Measurements from ENCODE around the gene RAP1B. TPM values are rescaled to one million over a fixed set of nuclear protein-coding genes. Genes with fewer than 3 reads are reported as not detected.

Gene RAP1B
- total RNA-seq, 1 donor from 2014 or later: 158 TPM

DNA sequence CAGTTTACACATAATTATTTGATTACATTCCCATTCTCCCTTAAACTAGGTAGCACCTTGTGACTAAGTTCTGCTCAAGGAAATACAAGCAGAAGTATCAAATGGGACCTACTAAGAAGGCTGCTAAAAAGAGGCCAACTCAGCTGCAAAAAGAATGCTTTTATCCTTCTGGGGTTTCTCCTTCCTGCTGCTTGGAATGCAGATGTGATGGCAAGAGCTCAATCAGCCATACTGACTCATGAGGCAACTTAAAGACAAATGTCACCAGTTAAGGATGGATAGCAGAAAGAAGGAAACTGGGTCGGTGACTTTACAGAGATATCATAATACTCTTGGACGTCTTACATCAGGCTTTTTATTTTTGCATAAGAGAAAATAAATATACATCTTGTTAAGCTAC, 38.0 kb upstream of the RAP1B start:
- TF ChIP-seq, protein P1, sequence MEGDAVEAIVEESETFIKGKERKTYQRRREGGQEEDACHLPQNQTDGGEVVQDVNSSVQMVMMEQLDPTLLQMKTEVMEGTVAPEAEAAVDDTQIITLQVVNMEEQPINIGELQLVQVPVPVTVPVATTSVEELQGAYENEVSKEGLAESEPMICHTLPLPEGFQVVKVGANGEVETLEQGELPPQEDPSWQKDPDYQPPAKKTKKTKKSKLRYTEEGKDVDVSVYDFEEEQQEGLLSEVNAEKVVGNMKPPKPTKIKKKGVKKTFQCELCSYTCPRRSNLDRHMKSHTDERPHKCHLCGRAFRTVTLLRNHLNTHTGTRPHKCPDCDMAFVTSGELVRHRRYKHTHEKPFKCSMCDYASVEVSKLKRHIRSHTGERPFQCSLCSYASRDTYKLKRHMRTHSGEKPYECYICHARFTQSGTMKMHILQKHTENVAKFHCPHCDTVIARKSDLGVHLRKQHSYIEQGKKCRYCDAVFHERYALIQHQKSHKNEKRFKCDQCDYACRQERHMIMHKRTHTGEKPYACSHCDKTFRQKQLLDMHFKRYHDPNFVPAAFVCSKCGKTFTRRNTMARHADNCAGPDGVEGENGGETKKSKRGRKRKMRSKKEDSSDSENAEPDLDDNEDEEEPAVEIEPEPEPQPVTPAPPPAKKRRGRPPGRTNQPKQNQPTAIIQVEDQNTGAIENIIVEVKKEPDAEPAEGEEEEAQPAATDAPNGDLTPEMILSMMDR (IDR thresholded peaks at IDR 0.05): no peak
- Histone ChIP-seq H3K27ac (no peak overlapping the region), H3K4me1 (no peaks in the 10 kb centered on the region), H3K9me3 (no peaks in the 10 kb centered on the region), H3K27me3 (no peaks in the 10 kb centered on the region), H3K4me3 (no peak overlapping the region), H3K36me3 (no peaks in the 10 kb centered on the region)
- ATAC-seq (no peak), DNase-seq (no peak)
- intact Hi-C loops (cut with DNase I): no loop called here

DNA sequence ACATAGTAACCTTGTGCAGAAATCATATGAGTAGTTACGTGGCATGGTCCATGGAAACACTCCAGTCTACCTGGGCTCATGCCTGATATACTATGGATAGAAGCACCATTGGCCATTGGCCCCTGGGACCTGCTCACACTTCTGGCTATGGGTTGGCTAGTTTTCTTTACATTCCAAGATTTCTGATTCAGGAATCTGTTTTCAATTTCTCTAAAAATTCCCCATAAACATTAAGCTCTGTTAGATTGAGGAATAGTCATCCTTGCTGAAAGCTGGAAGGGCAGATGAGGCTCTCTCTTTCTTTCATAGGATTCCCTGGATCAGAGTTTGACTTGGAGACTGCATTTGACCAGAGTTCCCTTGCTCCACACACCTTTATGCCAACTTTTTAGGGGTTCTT, 37.3 kb upstream of the RAP1B start:
- Histone ChIP-seq H3K4me1 (no peaks in the 10 kb centered on the region), H3K4me3 (no peak overlapping the region), H3K9me3 (no peaks in the 10 kb centered on the region), H3K27ac (no peak overlapping the region), H3K27me3 (no peaks in the 10 kb centered on the region), H3K36me3 (no peaks in the 10 kb centered on the region)
- DNase-seq: no peak
- TF ChIP-seq, protein P1 (IDR thresholded peaks at IDR 0.05): no peak
- intact Hi-C loops (cut with DNase I): no loop called here
- no peak for ATAC-seq

DNA sequence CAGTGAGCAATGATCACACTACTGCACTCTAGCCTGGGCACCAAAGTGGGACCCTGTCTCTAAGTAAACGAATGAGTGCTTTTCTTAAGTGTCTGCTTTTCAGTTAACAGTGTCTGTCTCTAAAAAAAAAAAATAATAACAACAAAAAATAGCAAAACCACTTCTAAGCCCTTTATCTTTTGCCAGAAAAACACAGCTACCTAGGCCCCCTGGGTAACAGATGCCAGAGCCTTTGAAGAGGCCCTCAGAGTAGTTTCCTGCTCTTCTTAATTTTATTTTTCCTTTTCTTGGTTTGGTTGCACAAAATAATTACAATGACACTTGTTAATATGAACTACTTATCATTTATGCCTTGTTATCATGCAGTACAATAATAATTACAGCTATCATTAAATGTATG, 32.8 kb upstream of the RAP1B start:
- no peak for ATAC-seq
- Histone ChIP-seq H3K4me3 (no peak overlapping the region), H3K9me3 (no peaks in the 10 kb centered on the region), H3K4me1 (no peaks in the 10 kb centered on the region), H3K36me3 (no peaks in the 10 kb centered on the region), H3K27me3 (no peaks in the 10 kb centered on the region), H3K27ac (no peak overlapping the region)
- intact Hi-C loops (cut with DNase I): no loop called here
- no peak for DNase-seq
- TF ChIP-seq, protein P1 (IDR thresholded peaks at IDR 0.05): no peak

DNA sequence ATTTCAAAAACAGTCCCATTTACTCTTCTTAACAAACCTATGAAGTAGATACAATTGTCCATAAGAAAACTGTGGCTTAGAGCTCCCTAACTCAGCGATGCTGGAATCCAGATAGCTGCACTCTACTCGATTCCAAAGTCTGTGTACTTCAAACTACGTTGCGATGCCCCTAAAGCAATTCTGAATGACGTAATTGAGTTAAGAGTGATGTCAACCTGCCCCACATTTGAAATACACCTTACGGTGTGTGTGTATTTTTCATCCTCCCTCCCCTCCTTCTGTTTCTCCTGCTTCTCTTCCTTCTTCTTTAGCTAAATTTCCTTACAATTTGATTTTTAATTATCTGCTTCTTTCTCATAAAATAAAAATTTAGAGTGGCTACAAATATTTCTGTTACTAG, 31.9 kb upstream of the RAP1B start:
- DNase-seq (no peak), ATAC-seq (no peak)
- TF ChIP-seq, protein P1 (IDR thresholded peaks at IDR 0.05): no peak
- intact Hi-C loops (cut with DNase I): no loop called here
- H3K4me3 ChIP-seq: no peak overlapping the region
- H3K27me3 ChIP-seq: no peaks in the 10 kb centered on the region
- H3K36me3 ChIP-seq: no peaks in the 10 kb centered on the region
- no peaks in the 10 kb centered on the region for H3K4me1 ChIP-seq
- no peak overlapping the region for H3K27ac ChIP-seq
- H3K9me3 ChIP-seq: no peaks in the 10 kb centered on the region

DNA sequence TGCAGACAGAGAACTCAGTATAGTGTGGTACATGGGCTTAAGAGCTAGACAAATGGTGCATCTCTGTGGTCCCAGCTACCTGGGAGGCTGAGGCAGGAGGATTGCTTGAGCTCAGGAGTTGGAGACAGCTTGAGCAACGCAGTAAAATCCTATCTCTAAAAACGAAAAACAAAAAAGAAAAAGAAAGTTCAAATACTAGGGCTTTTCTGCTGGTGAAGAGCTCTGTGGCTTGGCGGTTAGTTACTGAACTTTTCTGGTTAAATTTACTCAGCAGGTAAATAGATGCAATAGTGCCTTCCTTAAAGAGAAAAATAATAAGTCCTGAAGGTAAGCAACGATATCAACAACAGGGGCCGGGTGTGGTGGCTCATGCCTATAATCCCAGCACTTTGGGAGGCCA, 31.4 kb upstream of the RAP1B start:
- H3K27me3 ChIP-seq: no peaks in the 10 kb centered on the region
- no peaks in the 10 kb centered on the region for H3K4me1 ChIP-seq
- H3K36me3 ChIP-seq: no peaks in the 10 kb centered on the region
- no peak overlapping the region for H3K4me3 ChIP-seq
- intact Hi-C loops (cut with DNase I): no loop called here
- TF ChIP-seq, protein P1 (IDR thresholded peaks at IDR 0.05): no peak
- no peak for ATAC-seq
- no peak for DNase-seq
- H3K9me3 ChIP-seq: no peaks in the 10 kb centered on the region
- no peak overlapping the region for H3K27ac ChIP-seq

DNA sequence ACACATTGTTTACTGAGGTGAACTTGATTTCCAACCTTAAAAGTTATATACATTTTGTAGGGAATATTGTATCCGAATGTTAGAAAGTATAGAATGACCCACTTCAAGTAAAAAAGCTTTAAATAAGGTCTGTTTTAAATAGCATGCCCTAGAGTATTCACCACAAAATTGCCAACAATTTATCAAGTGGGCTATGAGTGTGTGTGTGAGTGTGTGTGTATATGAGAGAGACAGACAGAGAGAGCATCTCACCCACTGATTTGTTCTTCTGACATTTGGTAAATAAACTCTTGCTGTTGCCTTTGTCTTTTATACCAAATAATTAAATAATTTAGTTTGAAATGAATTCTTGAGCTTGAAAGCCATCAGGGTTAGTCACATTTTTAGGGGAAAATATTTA, 29.8 kb upstream of the RAP1B start:
- H3K27ac ChIP-seq: no peak overlapping the region
- H3K9me3 ChIP-seq: no peaks in the 10 kb centered on the region
- no peak overlapping the region for H3K4me3 ChIP-seq
- intact Hi-C loops (cut with DNase I): no loop called here
- no peaks in the 10 kb centered on the region for H3K4me1 ChIP-seq
- ATAC-seq: no peak
- DNase-seq: no peak
- no peaks in the 10 kb centered on the region for H3K27me3 ChIP-seq
- TF ChIP-seq, protein P1 (IDR thresholded peaks at IDR 0.05): no peak
- H3K36me3 ChIP-seq: no peaks in the 10 kb centered on the region

Measured in upper lobe of right lung (tissue), 1 donor.